Activated CD4-positive, alpha-beta T cell treated with anti-CD3 and anti-CD28 coated beads, Interleukin-2, amount 50 U/mL, for 24 hours (primary cell): ENCODE results near the gene TRIM15.
A peak's percentile ranks its signal among the peaks of the same experiment; 100 is the strongest.
"Not testable (repeated sequence)": the region's sequence is repeated elsewhere in the genome, so short reads cannot be mapped to it uniquely, and the experiment has no call there.

Experiments
- DNase-seq, 2 donors: peaks; one replicate each; pipeline ENCODE4 v3.0.0-alpha.2; 2020; ENCODE audit warnings: low read depth in 1 of 2, low spot score in 1 of 2

The TRIM15 gene

GRCh38 chr6:30198166-30199084 lies 35.1 kb downstream of the TRIM15 start:
- DNase-seq: no peak

- DNase-seq: no peak
Observed at GRCh38 chr6:30200551-30201281, 37.4 kb downstream of the TRIM15 start.

GRCh38 chr6:30202366-30202765 lies 39.0 kb downstream of the TRIM15 start:
- DNase-seq: no peak

- DNase-seq: no peak
Observed at GRCh38 chr6:30204116-30204515, 40.8 kb downstream of the TRIM15 start.

- DNase-seq: no peak
Observed at GRCh38 chr6:30206152-30206551, 42.8 kb downstream of the TRIM15 start.

- no peak for DNase-seq
Observed at GRCh38 chr6:30206799-30207618, 43.7 kb downstream of the TRIM15 start.

GRCh38 chr6:30207619-30208295 lies 44.4 kb downstream of the TRIM15 start:
- DNase-seq: no peak

- DNase-seq: no peak
Observed at GRCh38 chr6:30211306-30211705, 48.0 kb downstream of the TRIM15 start.

GRCh38 chr6:30211899-30212298 lies 48.6 kb downstream of the TRIM15 start:
- DNase-seq: no peak

GRCh38 chr6:30212865-30213666 lies 49.7 kb downstream of the TRIM15 start, which contains the start of gene TRIM26:
TRIM26 (minus strand) TSS chr6:30213406; CDS start chr6:30199103, 14,303 bp downstream.
- DNase-seq: peak; percentile 90 to 98

- no peak for DNase-seq
Observed at GRCh38 chr6:30213667-30213956, 50.3 kb downstream of the TRIM15 start.

- DNase-seq: peak; percentile 43 to 52
Observed at GRCh38 chr6:30213957-30214656, 50.8 kb downstream of the TRIM15 start.

- no peak for DNase-seq
Observed at GRCh38 chr6:30214657-30214982, 51.3 kb downstream of the TRIM15 start.

- no peak for DNase-seq
Observed at GRCh38 chr6:30216096-30216495, 52.8 kb downstream of the TRIM15 start.

- peak in 1 of 2 donors; percentile 46 for DNase-seq
Observed at GRCh38 chr6:30219244-30219643, 55.9 kb downstream of the TRIM15 start.

- not testable (repeated sequence) for DNase-seq
Observed at GRCh38 chr6:30221395-30221794, 58.0 kb downstream of the TRIM15 start.

- not testable (repeated sequence) for DNase-seq
Observed at GRCh38 chr6:30221956-30222355, 58.6 kb downstream of the TRIM15 start.
